Ishikawa (cell line): Measurements from ENCODE around the gene ZNF341.

Experiments used
- CEBPB ChIP-seq: IDR thresholded peaks from 2 replicates; pipeline ENCODE4 v1.6.1; 2012
- EP300 ChIP-seq: IDR thresholded peaks from 2 replicates; pipeline ENCODE4 v1.6.1; 2012; ENCODE audit warnings: borderline replicate concordance
- USF1 ChIP-seq: IDR thresholded peaks from 2 replicates; pipeline ENCODE4 v1.6.1; 2012
- YY1 ChIP-seq: IDR thresholded peaks from 2 replicates; pipeline ENCODE4 v1.6.1; 2012; ENCODE audit warnings: low read depth
- ZBTB7A ChIP-seq: IDR thresholded peaks from 2 replicates; pipeline ENCODE4 v1.6.1; 2012; ENCODE audit warnings: low read depth

The ZNF341 gene

GRCh38 chr20:33841436-33841799 is 109.6 kb downstream of the ZNF341 start:
- no peak for TF ChIP-seq CEBPB
- TF ChIP-seq ZBTB7A = no peak
- no peak for TF ChIP-seq USF1
- no peak for TF ChIP-seq EP300
- no peak for TF ChIP-seq YY1
